Keratinocyte (primary cell): ENCODE data around the gene KCNMA1.

Experiments used
- CTCF ChIP-seq, 3 experiments: IDR thresholded peaks in 1 of 3; conservative IDR thresholded peaks in 1 of 3; optimal IDR thresholded peaks in 1 of 3; 2 replicates in 2 of 3; 3 replicates in 1 of 3; pipeline versions ENCODE3 to v1.5.1; 2011; ENCODE audit warnings: low read length in 3 of 3, mild to moderate bottlenecking in 3 of 3, moderate library complexity in 2 of 3, control low read depth in 1 of 3, inconsistent platforms in 1 of 3; ENCODE audit not compliant: insufficient read depth in 2 of 3; ENCODE audit errors: extremely low read depth in 1 of 3
- EZH2 ChIP-seq: IDR thresholded peaks from one replicate; pipeline ENCODE4 v1.6.1; 2012; ENCODE audit warnings: inconsistent platforms, mild to moderate bottlenecking, low read length, moderate library complexity

GRCh38 chr10:77147871-77148270, 489.7 kb downstream of the KCNMA1 start:
- no peak for TF ChIP-seq CTCF (optimal IDR thresholded peaks at IDR 0.05 in 1 of 3, IDR thresholded peaks at IDR 0.05 in 1 of 3, conservative IDR thresholded peaks at IDR 0.05 in 1 of 3; ENCODE audit: extremely low read depth in 1 of 3, insufficient read depth in 2 of 3, low read length in 3 of 3)
- no peak for TF ChIP-seq EZH2
